Measurements from ENCODE around the gene STK36.
"Not testable (repeated sequence)": the region's sequence is repeated elsewhere in the genome, so short reads cannot be mapped to it uniquely, and the experiment has no call there.

STK36 gene

GRCh38 chr2:218659258-218659987 is 12.5 kb upstream of the STK36 start, which contains the start of the genes BCS1L and ZNF142:
BCS1L (plus strand) TSS chr2:218659683; CDS start chr2:218660988, 1,305 bp downstream.
ZNF142 (minus strand) TSS chr2:218659623; CDS start chr2:218656429, 3,194 bp downstream.
- in situ Hi-C loops (cut with MboI; ENCODE audit: low sequenced_read_pairs), result no loop called here

- in situ Hi-C loops (cut with MboI; ENCODE audit: low sequenced_read_pairs), result no loop called here
Observed at GRCh38 chr2:218659988-218660358, 11.9 kb upstream of the STK36 start.

GRCh38 chr2:218662377-218662776 is 9.5 kb upstream of the STK36 start:
- in situ Hi-C loops (cut with MboI; ENCODE audit: low sequenced_read_pairs), result no loop called here

GRCh38 chr2:218662827-218663226 is 9.1 kb upstream of the STK36 start:
- in situ Hi-C loops (cut with MboI; ENCODE audit: low sequenced_read_pairs), result no loop called here

GRCh38 chr2:218663901-218664300 is 8.0 kb upstream of the STK36 start:
- in situ Hi-C loops (cut with MboI; ENCODE audit: low sequenced_read_pairs), result no loop called here

GRCh38 chr2:218664653-218665052 is 7.2 kb upstream of the STK36 start:
- in situ Hi-C loops (cut with MboI; ENCODE audit: low sequenced_read_pairs), result no loop called here

GRCh38 chr2:218671097-218671653 is 711 bp upstream of the STK36 start:
- in situ Hi-C loops (cut with MboI; ENCODE audit: low sequenced_read_pairs), result no loop called here

- in situ Hi-C loops (cut with MboI; ENCODE audit: low sequenced_read_pairs), result no loop called here
Observed at GRCh38 chr2:218679119-218679518, 7.2 kb downstream of the STK36 start.

- in situ Hi-C loops (cut with MboI; ENCODE audit: low sequenced_read_pairs), result no loop called here
Observed at GRCh38 chr2:218680061-218680460, 8.2 kb downstream of the STK36 start.

GRCh38 chr2:218687400-218688060 is 15.6 kb downstream of the STK36 start:
- in situ Hi-C loops (cut with MboI; ENCODE audit: low sequenced_read_pairs), result not testable (repeated sequence)

GRCh38 chr2:218691234-218691633 is 19.3 kb downstream of the STK36 start:
- in situ Hi-C loops (cut with MboI; ENCODE audit: low sequenced_read_pairs), result no loop called here

GRCh38 chr2:218694405-218695145 is 22.7 kb downstream of the STK36 start:
- in situ Hi-C loops (cut with MboI; ENCODE audit: low sequenced_read_pairs), result no loop called here

GRCh38 chr2:218698885-218699284 is 27.0 kb downstream of the STK36 start:
- in situ Hi-C loops (cut with MboI; ENCODE audit: low sequenced_read_pairs), result no loop called here

GRCh38 chr2:218701806-218702205 is 29.9 kb downstream of the STK36 start:
- in situ Hi-C loops (cut with MboI; ENCODE audit: low sequenced_read_pairs), result no loop called here

GRCh38 chr2:218703341-218703740 is 31.5 kb downstream of the STK36 start:
- in situ Hi-C loops (cut with MboI; ENCODE audit: low sequenced_read_pairs), result no loop called here

GRCh38 chr2:218708086-218708485 is 36.2 kb downstream of the STK36 start:
- in situ Hi-C loops (cut with MboI; ENCODE audit: low sequenced_read_pairs), result no loop called here

GRCh38 chr2:218709908-218710307 is 38.0 kb downstream of the STK36 start:
- in situ Hi-C loops (cut with MboI; ENCODE audit: low sequenced_read_pairs), result no loop called here

- in situ Hi-C loops (cut with MboI; ENCODE audit: low sequenced_read_pairs), result no loop called here
Observed at GRCh38 chr2:218710334-218710686, 38.4 kb downstream of the STK36 start.

GRCh38 chr2:218710687-218711549 is 39.0 kb downstream of the STK36 start, which contains the start of gene TTLL4:
TTLL4 (plus strand) TSS chr2:218710835; CDS start chr2:218737677, 26,842 bp downstream.
- in situ Hi-C loops (cut with MboI; ENCODE audit: low sequenced_read_pairs), result no loop called here

GRCh38 chr2:218711550-218711929 is 39.7 kb downstream of the STK36 start:
- in situ Hi-C loops (cut with MboI; ENCODE audit: low sequenced_read_pairs), result no loop called here

Measured in HL-60/S4 treated with retinoic acid at 250 ng/mL for 4 days and 3 days (cell line).